CD4-positive, alpha-beta memory T cell (primary cell): ENCODE results near the gene GFOD1. TPM values are rescaled to one million over a fixed set of nuclear protein-coding genes. Genes with fewer than 3 reads are reported as not detected.
A peak's percentile ranks its signal among the peaks of the same experiment; 100 is the strongest.

ENCODE experiments used
- CTCF ChIA-PET: fragments of 350-600 bp; sonication (Branson Sonifier 250); formaldehyde crosslinking; loops from one replicate; lab custom pipeline; 2021; ENCODE audit warnings: inconsistent platforms; ENCODE audit not compliant: partially characterized antibody; lab: Charles Lee
- POLR2A ChIA-PET: fragments of 350-600 bp; sonication (Branson Sonifier 250); formaldehyde crosslinking; loops from one replicate; lab custom pipeline; 2021; ENCODE audit not compliant: partially characterized antibody; lab: Charles Lee
- DNase-seq, 5 donors: peaks; one replicate each; pipeline versions ENCODE4 v3.0.0 to v3.0.0-alpha.2; 2020 to 2022; ENCODE audit warnings: mixed read lengths in 1 of 5
- H3K27ac ChIP-seq: one replicate; pipeline ENCODE4 v1.7.0; 2013; ENCODE audit warnings: low read depth, low read length
- H3K27me3 ChIP-seq: 2 replicates; pipeline ENCODE4 v1.7.0; 2013; ENCODE audit warnings: mild to moderate bottlenecking, low read length, moderate library complexity; ENCODE audit not compliant: insufficient read depth
- H3K36me3 ChIP-seq: 2 replicates; pipeline ENCODE4 v1.7.0; 2013; ENCODE audit warnings: mild to moderate bottlenecking, low read length, moderate library complexity; ENCODE audit not compliant: insufficient read depth
- H3K4me1 ChIP-seq: 2 replicates; pipeline ENCODE4 v1.7.0; 2013; ENCODE audit warnings: mild to moderate bottlenecking, low read length, moderate library complexity; ENCODE audit not compliant: insufficient read depth
- H3K4me3 ChIP-seq, 2 donors: one replicate each; pipeline ENCODE4 v1.7.0; 2013; ENCODE audit warnings: low read length in 2 of 2, mild to moderate bottlenecking in 1 of 2
- H3K9me3 ChIP-seq, 2 donors: one replicate each; pipeline ENCODE4 v1.7.0; 2013; ENCODE audit warnings: low read length in 2 of 2, control low read depth in 1 of 2; ENCODE audit not compliant: control insufficient read depth in 1 of 2
- H3K27ac Mint-ChIP-seq, 7 donors: one replicate each; pipeline ENCODE4 v1.8.0; 2020 to 2021; ENCODE audit warnings: mixed read lengths in 7 of 7, mild to moderate bottlenecking in 6 of 7, inconsistent platforms in 3 of 7, moderate library complexity in 3 of 7
- H3K27me3 Mint-ChIP-seq, 2 donors: one replicate each; pipeline ENCODE4 v1.8.0; 2020 to 2021; ENCODE audit warnings: mixed read lengths in 2 of 2
- H3K36me3 Mint-ChIP-seq, 2 donors: one replicate each; pipeline ENCODE4 v1.8.0; 2020 to 2021; ENCODE audit warnings: mixed read lengths in 2 of 2, inconsistent platforms in 1 of 2, mild to moderate bottlenecking in 1 of 2
- H3K4me1 Mint-ChIP-seq, 4 donors: one replicate each; pipeline ENCODE4 v1.8.0; 2020 to 2021; ENCODE audit warnings: mixed read lengths in 4 of 4, mild to moderate bottlenecking in 1 of 4
- H3K4me3 Mint-ChIP-seq, 8 donors: one replicate each; pipeline ENCODE4 v1.8.0; 2020 to 2021; ENCODE audit warnings: mixed read lengths in 8 of 8, mild to moderate bottlenecking in 7 of 8, moderate library complexity in 6 of 8, inconsistent platforms in 3 of 8
- H3K9me3 Mint-ChIP-seq, 8 donors: one replicate each; pipeline ENCODE4 v1.8.0; 2020 to 2021; ENCODE audit warnings: mixed read lengths in 8 of 8, mild to moderate bottlenecking in 5 of 8, inconsistent platforms in 3 of 8, moderate library complexity in 1 of 8
- intact Hi-C: fragments of 100-400 bp; cut with micrococcal nuclease; formaldehyde crosslinking; loops from one replicate; pipeline ENCODE4 v1.15.1; 2023
- polyA plus RNA-seq, 2 donors: library from polyadenylated mRNA; unstranded; fragments of 300-500 nt; fragmentation: Illumina TruSeq; gene quantifications; one replicate each; pipeline ENCODE4 v1.2.3, GENCODE V29; 2021
- total RNA-seq, 2 experiments: library from RNA; stranded (reverse); gene quantifications; one replicate each; pipeline ENCODE4 v1.2.3, GENCODE V29; 2021

GFOD1 gene
- total and polyA plus RNA-seq, 4 experiments from 2014 or later, result 0.95 to 1.1 (median 0.97) TPM; not detected in 1

DNA sequence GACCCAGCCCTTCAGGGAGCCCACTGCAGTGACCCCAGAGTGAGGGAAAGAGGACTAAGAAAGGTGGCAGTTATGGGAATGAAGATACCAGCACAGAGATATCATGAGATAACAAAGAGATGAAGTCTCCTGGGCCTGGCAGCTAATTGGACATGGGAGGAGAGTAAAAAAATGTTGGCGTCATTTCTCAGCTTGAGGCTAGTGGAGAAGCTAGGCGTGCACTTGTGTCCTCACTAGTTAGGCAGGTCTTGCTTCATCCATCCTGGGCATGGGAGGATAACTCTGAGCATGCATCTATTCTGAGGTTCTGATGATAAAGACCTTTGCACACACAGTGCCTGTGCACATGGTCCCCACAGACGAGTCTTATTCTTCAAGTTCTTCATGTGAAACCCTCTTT is 4.1 kb upstream of the GFOD1 start:
- DNase-seq, result no peak
- peaks cover 0 to 2% (median 0%) of the 10 kb centered on the region in 8 donors for H3K9me3 Mint-ChIP-seq
- intact Hi-C loops, result no loop called here
- H3K4me1 Mint-ChIP-seq, result peaks cover 3 to 19% (median 7%) of the 10 kb centered on the region in 4 donors
- no peak overlapping the region for H3K4me3 Mint-ChIP-seq
- no peaks in the 10 kb centered on the region for H3K27me3 ChIP-seq
- peaks cover 0 to 2% of the 10 kb centered on the region in 2 donors for H3K36me3 Mint-ChIP-seq
- CTCF ChIA-PET, result no interaction called here
- H3K4me1 ChIP-seq, result peaks cover 2% of the 10 kb centered on the region
- H3K27ac Mint-ChIP-seq, result no peak overlapping the region
- no peaks in the 10 kb centered on the region for H3K9me3 ChIP-seq
- H3K27ac ChIP-seq, result no peak overlapping the region
- POLR2A ChIA-PET, result no interaction called here
- H3K4me3 ChIP-seq, result no peak overlapping the region
- no peaks in the 10 kb centered on the region for H3K27me3 Mint-ChIP-seq
- H3K36me3 ChIP-seq, result no peaks in the 10 kb centered on the region

GRCh38 chr6:13490402-13490801 is 3.0 kb upstream of the GFOD1 start:
- peaks cover 0 to 2% (median 0%) of the 10 kb centered on the region in 8 donors for H3K9me3 Mint-ChIP-seq
- peaks cover 0 to 2% of the 10 kb centered on the region in 2 donors for H3K27me3 Mint-ChIP-seq
- DNase-seq, result no peak
- no peaks in the 10 kb centered on the region for H3K9me3 ChIP-seq
- no peaks in the 10 kb centered on the region for H3K27me3 ChIP-seq
- POLR2A ChIA-PET, result no interaction called here
- H3K36me3 ChIP-seq, result no peaks in the 10 kb centered on the region
- peaks cover 11% of the 10 kb centered on the region for H3K4me1 ChIP-seq
- CTCF ChIA-PET, result no interaction called here
- intact Hi-C loops, result no loop called here
- H3K4me3 Mint-ChIP-seq, result peak overlapping the region in 3 of 8 donors; percentile 3 to 51 (median 27)
- H3K4me1 Mint-ChIP-seq, result peaks cover 11 to 31% (median 18%) of the 10 kb centered on the region in 4 donors
- H3K36me3 Mint-ChIP-seq, result peaks cover 0 to 2% of the 10 kb centered on the region in 2 donors
- no peak overlapping the region for H3K4me3 ChIP-seq
- no peak overlapping the region for H3K27ac ChIP-seq
- no peak overlapping the region for H3K27ac Mint-ChIP-seq

DNA sequence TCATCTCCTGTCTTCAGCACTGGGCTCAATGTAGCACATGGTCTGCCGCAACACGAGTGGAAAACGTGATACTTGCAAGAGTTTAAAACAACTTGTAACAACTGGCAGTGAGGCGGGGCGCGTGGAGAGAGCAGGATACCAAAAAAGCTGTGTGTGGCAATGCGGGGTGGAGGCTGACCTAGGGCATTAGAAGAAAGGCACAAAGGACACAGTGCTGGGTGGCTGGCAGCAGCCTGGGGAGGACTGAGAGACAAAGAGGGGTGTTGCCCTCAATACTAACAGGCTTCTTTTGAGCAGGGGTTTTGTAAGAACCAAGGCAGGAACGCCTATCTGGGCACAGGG is 1.5 kb upstream of the GFOD1 start:
- no peak for DNase-seq
- no peaks in the 10 kb centered on the region for H3K27me3 ChIP-seq
- H3K36me3 Mint-ChIP-seq, result peaks cover 0 to 2% of the 10 kb centered on the region in 2 donors
- no peak overlapping the region for H3K27ac ChIP-seq
- peaks cover 16 to 36% (median 29%) of the 10 kb centered on the region in 4 donors for H3K4me1 Mint-ChIP-seq
- ChIA-PET POLR2A (no interaction called here), CTCF (no interaction called here)
- peak overlapping the region; percentile 44 to 94 (median 86) for H3K4me3 Mint-ChIP-seq
- H3K4me1 ChIP-seq, result peaks cover 12% of the 10 kb centered on the region
- H3K4me3 ChIP-seq, result no peak overlapping the region
- intact Hi-C loops, result loop anchor here (5.0 kb wide), 4 partner anchors 37 to 223 kb away; partner anchors contain the start of gene RANBP9
- peaks cover 0 to 2% (median 0%) of the 10 kb centered on the region in 8 donors for H3K9me3 Mint-ChIP-seq
- H3K27ac Mint-ChIP-seq, result peak overlapping the region in 1 of 7 donors; percentile 13
- no peaks in the 10 kb centered on the region for H3K36me3 ChIP-seq
- H3K9me3 ChIP-seq, result no peaks in the 10 kb centered on the region
- H3K27me3 Mint-ChIP-seq, result peaks cover 2 to 6% of the 10 kb centered on the region in 2 donors

- peaks cover 12% of the 10 kb centered on the region for H3K4me1 ChIP-seq
- peak in 3 of 5 donors; percentile 1 to 9 (median 7) for DNase-seq
- POLR2A ChIA-PET, result interaction anchor here (1.2 to 3.0 kb wide), 3 partner anchors 34 to 160 kb away, joined by 4 to 17 read pairs (median 14); partner anchors contain the start of genes SIRT5 and TBC1D7
- Mint-ChIP-seq H3K27me3 (peaks cover 5 to 6% of the 10 kb centered on the region in 2 donors), H3K27ac (peak overlapping the region in 5 of 7 donors; percentile 10 to 77 (median 45)), H3K4me3 (peak overlapping the region; percentile 84 to 94 (median 88)), H3K36me3 (peaks cover 0 to 2% of the 10 kb centered on the region in 2 donors), H3K9me3 (peaks cover 0 to 2% (median 0%) of the 10 kb centered on the region in 8 donors), H3K4me1 (peaks cover 16 to 36% (median 30%) of the 10 kb centered on the region in 4 donors)
- H3K27me3 ChIP-seq, result no peaks in the 10 kb centered on the region
- H3K27ac ChIP-seq, result no peak overlapping the region
- CTCF ChIA-PET, result no interaction called here
- intact Hi-C loops, result loop anchor here (5.0 kb wide), 4 partner anchors 36 to 224 kb away; partner anchors contain the start of gene RANBP9
- peak overlapping the region; percentile 17 to 50 for H3K4me3 ChIP-seq
- H3K36me3 ChIP-seq, result no peaks in the 10 kb centered on the region
- H3K9me3 ChIP-seq, result no peaks in the 10 kb centered on the region
Observed at GRCh38 chr6:13488015-13488895, 855 bp upstream of the GFOD1 start.

- DNase-seq, result peak; percentile 44 to 62 (median 48)
- Mint-ChIP-seq H3K4me1 (peaks cover 16 to 36% (median 30%) of the 10 kb centered on the region in 4 donors), H3K27me3 (peaks cover 5 to 6% of the 10 kb centered on the region in 2 donors), H3K27ac (peak overlapping the region in 6 of 7 donors; percentile 42 to 78 (median 71)), H3K36me3 (peaks cover 0 to 2% of the 10 kb centered on the region in 2 donors), H3K4me3 (peak overlapping the region; percentile 82 to 94 (median 89)), H3K9me3 (peaks cover 0 to 2% (median 0%) of the 10 kb centered on the region in 8 donors)
- H3K27ac ChIP-seq, result peak overlapping the region; percentile 4
- no peaks in the 10 kb centered on the region for H3K27me3 ChIP-seq
- no peaks in the 10 kb centered on the region for H3K36me3 ChIP-seq
- POLR2A ChIA-PET, result interaction anchor here (1.3 to 3.0 kb wide), 5 partner anchors 25 to 223 kb away, joined by 3 to 17 read pairs (median 6); partner anchors contain the start of genes SIRT5 and TBC1D7
- H3K9me3 ChIP-seq, result no peaks in the 10 kb centered on the region
- intact Hi-C loops, result loop anchor here (1.0 to 5.0 kb wide), 6 partner anchors 34 to 226 kb away; partner anchors contain the start of genes RANBP9, SIRT5 and TBC1D7
- H3K4me1 ChIP-seq, result peaks cover 12% of the 10 kb centered on the region
- H3K4me3 ChIP-seq, result peak overlapping the region; percentile 67 to 69
- CTCF ChIA-PET, result interaction anchor here (0.9 to 1.5 kb wide), 3 partner anchors 89 to 158 kb away, joined by 3 to 6 read pairs (median 3); no protein-coding TSS in a partner anchor
Observed at GRCh38 chr6:13486679-13487121, 700 bp downstream of the GFOD1 start.

DNA sequence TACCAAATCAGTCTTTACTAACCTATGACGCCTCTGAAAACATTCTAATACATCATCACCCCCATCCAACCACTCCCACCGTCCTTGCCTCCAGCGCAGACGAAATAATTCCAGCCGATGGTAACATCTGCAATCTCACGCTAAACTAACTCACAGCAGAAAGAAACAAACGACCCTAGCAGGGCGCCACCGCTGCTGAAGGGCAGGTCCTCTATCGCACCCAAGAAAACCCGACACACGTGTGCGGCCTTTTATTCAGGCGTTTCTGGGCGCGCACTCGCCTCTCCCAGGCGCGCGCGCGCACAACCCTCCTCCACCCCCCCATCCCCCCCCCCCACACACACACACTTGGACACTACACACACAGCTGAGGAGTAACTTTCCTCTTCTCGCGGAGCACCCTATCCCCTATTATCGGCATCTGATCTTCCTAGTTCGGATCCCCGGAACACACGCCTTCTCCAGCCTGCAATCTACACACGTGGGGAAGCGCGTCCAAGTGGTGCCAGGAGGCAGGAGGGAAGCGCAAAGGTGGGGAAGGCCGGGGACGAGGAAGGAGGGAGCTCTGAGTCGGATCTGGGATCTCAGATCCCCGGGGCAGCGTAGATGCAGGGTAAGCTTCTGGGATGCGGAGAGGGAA is 1.4 kb downstream of the GFOD1 start:
- Mint-ChIP-seq H3K27me3 (peaks cover 5 to 6% of the 10 kb centered on the region in 2 donors), H3K27ac (peak overlapping the region in 3 of 7 donors; percentile 69 to 77 (median 77)), H3K4me3 (peak overlapping the region; percentile 82 to 94 (median 89)), H3K4me1 (peaks cover 16 to 36% (median 30%) of the 10 kb centered on the region in 4 donors), H3K9me3 (peaks cover 0 to 2% (median 0%) of the 10 kb centered on the region in 8 donors), H3K36me3 (peaks cover 0 to 2% of the 10 kb centered on the region in 2 donors)
- Histone ChIP-seq H3K4me3 (peak overlapping the region in 1 of 2 donors; percentile 67), H3K36me3 (no peaks in the 10 kb centered on the region), H3K4me1 (peaks cover 12% of the 10 kb centered on the region), H3K27ac (no peak overlapping the region), H3K27me3 (no peaks in the 10 kb centered on the region), H3K9me3 (no peaks in the 10 kb centered on the region)
- CTCF ChIA-PET, result interaction anchor here (1.0 to 1.5 kb wide), 4 partner anchors 29 to 1846 kb away, joined by 3 to 6 read pairs (median 3); no protein-coding TSS in a partner anchor
- intact Hi-C loops, result loop anchor here (5.0 kb wide), 4 partner anchors 34 to 226 kb away; partner anchors contain the start of gene RANBP9
- peak in 2 of 5 donors; percentile 1 to 6 for DNase-seq
- POLR2A ChIA-PET, result interaction anchor here (0.6 to 3.0 kb wide), 6 partner anchors 24 to 376 kb away, joined by 3 to 17 read pairs (median 4); partner anchors contain the start of genes SIRT5 and TBC1D7
